HCT116 (cell line): ENCODE results near the gene IFRD2. TPM values are rescaled to one million over a fixed set of nuclear protein-coding genes. Genes with fewer than 3 reads are reported as not detected.
A peak's percentile ranks its signal among the peaks of the same experiment; 100 is the strongest.

Source experiments
- ATAC-seq: fragments of 200-7000 bp; cut with Tn5 transposase; 2 replicates; pipeline ENCODE4 v1.9.1; 2020; ENCODE audit warnings: mild to moderate bottlenecking, moderate library complexity
- BruUV-seq: library from RNA; stranded (reverse); fragments of 400-500 nt; replicated peaks from 2 replicates; lab custom pipeline; 2021; lab: Mats Ljungman, UMichigan
- CTCF ChIA-PET: fragments of 300-600 bp; sonication (Branson Sonifier 250); formaldehyde crosslinking; loops from one replicate; lab custom pipeline; 2021; ENCODE audit warnings: antibody characterized with exemption; lab: Charles Lee
- POLR2A ChIA-PET: fragments of 300-600, 350-600 bp; sonication (Branson Sonifier 250); formaldehyde crosslinking; loops from one replicate; lab custom pipeline; 2021; ENCODE audit warnings: antibody characterized with exemption; lab: Charles Lee
- RAD21 ChIA-PET, 2 experiments: fragments of 300-600 bp; sonication (Branson Sonifier 250); formaldehyde crosslinking; loops; one replicate each; lab custom pipeline; 2023; ENCODE audit warnings: low total read pairs in 2 of 2; ENCODE audit not compliant: uncharacterized antibody in 2 of 2, unreplicated experiment in 2 of 2, low non-redundant PET in 1 of 2; lab: Charles Lee
- DNase-seq: peaks from one replicate; pipeline ENCODE4 v3.0.0-alpha.2; 2010; ENCODE audit warnings: low read depth, low spot score
- H2AFZ ChIP-seq: fragments of 200-600 bp; shearing (Covaris generic), sonication (generic); 2 replicates; pipeline ENCODE4 v1.6.1; 2017; ENCODE audit warnings: low read depth, mixed run types, mixed read lengths, antibody characterized with exemption, low read length; ENCODE audit not compliant: poor library complexity, severe bottlenecking
- H3K27ac ChIP-seq: 2 replicates; pipeline ENCODE4 v1.5.1; 2012; ENCODE audit warnings: low read depth, low read length
- H3K27me3 ChIP-seq: fragments of 200-600 bp; sonication (generic); 2 replicates; pipeline ENCODE4 v1.6.1; 2016; ENCODE audit warnings: mixed run types, low read length, mixed read lengths; ENCODE audit not compliant: insufficient read depth
- H3K36me3 ChIP-seq, 2 experiments: fragments of 200-500 bp in 1 of 2; fragments of 200-600 bp in 1 of 2; sonication (Bioruptor generic) in 1 of 2; sonication (generic) in 1 of 2; 2 replicates each; pipeline versions ENCODE4 v1.5.1 to v1.6.1; 2014 to 2016; ENCODE audit warnings: low read length in 2 of 2, inconsistent platforms in 1 of 2, mixed read lengths in 1 of 2, mixed run types in 1 of 2; ENCODE audit not compliant: insufficient read depth in 2 of 2, control insufficient read depth in 1 of 2
- H3K4me1 ChIP-seq, 2 experiments: fragments of 200-600 bp in 1 of 2; sonication (generic) in 1 of 2; 2 replicates each; pipeline versions ENCODE4 v1.5.1 to v1.6.1; 2012 to 2017; ENCODE audit warnings: low read length in 2 of 2, inconsistent platforms in 1 of 2, mild to moderate bottlenecking in 1 of 2, mixed read lengths in 1 of 2, mixed run types in 1 of 2, moderate library complexity in 1 of 2; ENCODE audit not compliant: insufficient read depth in 2 of 2, control insufficient read depth in 1 of 2
- H3K4me2 ChIP-seq: fragments of 200-600 bp; sonication (generic); 2 replicates; pipeline ENCODE4 v1.6.1; 2017; ENCODE audit warnings: mixed run types, low read length, mixed read lengths
- H3K4me3 ChIP-seq, 2 experiments: fragments of 200-600 bp in 1 of 2; sonication (generic) in 1 of 2; replicated peaks in 1 of 2; 2 replicates each; pipeline ENCODE4 v1.5.1; 2011 to 2016; ENCODE audit warnings: low read length in 2 of 2, control low read depth in 1 of 2, low read depth in 1 of 2, mild to moderate bottlenecking in 1 of 2, mixed read lengths in 1 of 2, mixed run types in 1 of 2
- H3K79me2 ChIP-seq: fragments of 200-600 bp; sonication (generic); 2 replicates; pipeline ENCODE4 v1.6.1; 2017; ENCODE audit warnings: mild to moderate bottlenecking, mixed run types, low read length, moderate library complexity, mixed read lengths; ENCODE audit not compliant: insufficient read depth
- H3K9ac ChIP-seq: fragments of 200-600 bp; sonication (generic); 2 replicates; pipeline ENCODE4 v1.6.1; 2016; ENCODE audit warnings: low read length, mixed read lengths
- H3K9me2 ChIP-seq: fragments of 200-600 bp; sonication (generic), shearing (Covaris generic); 2 replicates; pipeline ENCODE4 v1.6.1; 2017; ENCODE audit warnings: mixed run types, mild to moderate bottlenecking, moderate library complexity; ENCODE audit not compliant: insufficient read depth
- H3K9me3 ChIP-seq, 2 experiments: fragments of 200-500 bp in 1 of 2; fragments of 200-600 bp in 1 of 2; sonication (Bioruptor generic) in 1 of 2; sonication (generic) in 1 of 2; 2 replicates each; pipeline ENCODE4 v1.6.1; 2014 to 2017; ENCODE audit warnings: low read length in 2 of 2, mixed read lengths in 2 of 2, inconsistent platforms in 1 of 2, low read depth in 1 of 2, mild to moderate bottlenecking in 1 of 2, mixed run types in 1 of 2, moderate library complexity in 1 of 2; ENCODE audit not compliant: control insufficient read depth in 1 of 2, insufficient read depth in 1 of 2
- H4K20me1 ChIP-seq: fragments of 200-600 bp; sonication (generic), shearing (Covaris generic); 2 replicates; pipeline ENCODE4 v1.6.1; 2017; ENCODE audit warnings: mixed run types, mild to moderate bottlenecking, moderate library complexity; ENCODE audit not compliant: insufficient read depth
- EGR1 ChIP-seq: IDR thresholded peaks from 2 replicates; pipeline ENCODE4 v1.6.1; 2012; ENCODE audit warnings: low read depth
- ELF1 ChIP-seq: IDR thresholded peaks from 2 replicates; pipeline ENCODE4 v1.6.1; 2012; ENCODE audit warnings: low read depth, borderline replicate concordance
- EZH2 ChIP-seq: fragments of 200-600 bp; sonication (generic); IDR thresholded peaks from 2 replicates; pipeline ENCODE4 v1.6.1; 2017; ENCODE audit warnings: antibody characterized with exemption, mixed run types
- FOSL1 ChIP-seq: IDR thresholded peaks from 2 replicates; pipeline ENCODE4 v1.6.1; 2012; ENCODE audit warnings: low read depth
- POLR2AphosphoS5 ChIP-seq: IDR thresholded peaks from 2 replicates; pipeline ENCODE4 v1.6.1; 2011; ENCODE audit warnings: mild to moderate bottlenecking, low read depth, low read length, moderate library complexity
- SIN3A ChIP-seq: IDR thresholded peaks from 2 replicates; pipeline ENCODE4 v1.6.1; 2012; ENCODE audit warnings: low read depth
- SP1 ChIP-seq: IDR thresholded peaks from 2 replicates; pipeline ENCODE4 v1.6.1; 2012; ENCODE audit warnings: low read depth
- TCF7L2 ChIP-seq: IDR thresholded peaks from 2 replicates; pipeline ENCODE4 v1.7.0; 2011; ENCODE audit warnings: borderline replicate concordance, inconsistent platforms; ENCODE audit not compliant: insufficient read depth, insufficient read length; ENCODE audit errors: extremely low read depth
- YY1 ChIP-seq: IDR thresholded peaks from 2 replicates; pipeline ENCODE4 v1.6.1; 2011; ENCODE audit warnings: low read length, low read depth, moderate library complexity, mild to moderate bottlenecking; ENCODE audit not compliant: insufficient replicate concordance; ENCODE audit errors: extremely low read depth
- ZFX ChIP-seq: fragments of 450-650 bp; IDR thresholded peaks from 2 replicates; pipeline ENCODE4 v1.6.1; 2017
- ZNF274 ChIP-seq: fragments of 200-500 bp; sonication (Bioruptor generic); IDR thresholded peaks from 2 replicates; pipeline ENCODE4 v1.6.1; 2014; ENCODE audit warnings: mild to moderate bottlenecking, low read depth, low read length, inconsistent platforms
- intact Hi-C: fragments of 100-400 bp; cut with micrococcal nuclease; formaldehyde crosslinking; loops from 2 replicates; pipeline ENCODE4 v1.10.0; 2022
- total RNA-seq: library from RNA; stranded (reverse); gene quantifications from one replicate; pipeline ENCODE4 v1.2.1, GENCODE V29; 2021; ENCODE audit not compliant: unreplicated experiment
- TF ChIP-seq, protein P1 (sequence below): IDR thresholded peaks from 2 replicates; pipeline ENCODE4 v1.6.1; 2012
- TF ChIP-seq, protein P2 (sequence below), 3 experiments: fragments of 200-600 bp in 1 of 3; sonication (generic) in 1 of 3; IDR thresholded peaks in 2 of 3; conservative IDR thresholded peaks in 1 of 3; 2 replicates each; pipeline ENCODE4 v1.5.1; 2012 to 2017; ENCODE audit warnings: low read depth in 2 of 3, low read length in 2 of 3, antibody characterized with exemption in 1 of 3, borderline replicate concordance in 1 of 3, control low read depth in 1 of 3, mild to moderate bottlenecking in 1 of 3, mixed read lengths in 1 of 3, mixed run types in 1 of 3, moderate library complexity in 1 of 3; ENCODE audit not compliant: insufficient read depth in 1 of 3
- TF ChIP-seq, protein P3 (sequence below): IDR thresholded peaks from 2 replicates; pipeline ENCODE4 v1.6.1; 2011; ENCODE audit warnings: mild to moderate bottlenecking, low read length, moderate library complexity; ENCODE audit not compliant: insufficient replicate concordance; ENCODE audit errors: extremely low read depth

Gene IFRD2
- total RNA-seq, 1 experiment from 2014 or later = 146 TPM

DNA sequence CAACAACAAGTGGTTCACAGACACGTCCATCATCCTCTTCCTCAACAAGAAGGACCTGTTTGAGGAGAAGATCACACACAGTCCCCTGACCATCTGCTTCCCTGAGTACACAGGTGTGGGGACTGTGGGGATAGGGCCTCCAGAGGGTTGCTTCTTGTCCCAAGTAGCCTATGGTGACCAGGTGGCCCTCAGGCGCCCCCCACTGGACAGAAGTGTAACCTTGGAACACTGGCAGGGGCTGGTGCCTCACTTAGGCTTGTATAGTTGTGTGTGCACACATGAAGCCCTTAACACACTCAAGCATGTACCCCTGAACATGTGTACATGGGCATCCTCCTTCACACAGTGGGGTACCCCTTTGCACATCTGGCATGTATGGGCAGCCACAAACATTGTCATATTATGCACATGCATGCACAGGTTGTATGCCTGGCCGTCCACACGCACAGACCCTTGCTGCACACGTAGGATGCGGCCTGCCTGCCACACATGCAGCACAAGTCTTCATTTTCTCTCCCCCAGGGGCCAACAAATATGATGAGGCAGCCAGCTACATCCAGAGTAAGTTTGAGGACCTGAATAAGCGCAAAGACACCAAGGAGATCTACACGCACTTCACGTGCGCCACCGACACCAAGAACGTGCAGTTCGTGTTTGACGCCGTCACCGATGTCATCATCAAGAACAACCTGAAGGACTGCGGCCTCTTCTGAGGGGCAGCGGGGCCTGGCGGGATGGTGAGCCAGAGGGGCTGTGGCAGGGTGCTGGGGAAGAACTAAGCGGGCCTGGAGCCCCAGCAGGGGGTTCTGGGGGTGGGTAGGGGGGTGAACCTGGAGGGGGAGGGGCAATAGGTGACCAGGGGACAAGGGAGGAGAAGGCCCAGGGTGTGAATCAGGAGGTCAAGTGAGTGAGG is 35.0 kb downstream of the IFRD2 start:
- BruUV-seq = no TSS peak
- intact Hi-C loops = loop anchor here (1.0 to 2.0 kb wide), 2 partner anchors 30 to 64 kb away; no protein-coding TSS in a partner anchor
- RAD21 ChIA-PET = interaction anchor here in 1 of 2 experiments (1.1 kb wide), 1 partner anchor 30 kb away, joined by 5 read pairs; no protein-coding TSS in a partner anchor
- H3K27me3 ChIP-seq = no peaks in the 10 kb centered on the region
- TF ChIP-seq POLR2AphosphoS5 = 0 out of 2 replicates have a peak, but pooled peaks have one; percentile 17
- TF ChIP-seq, protein P1, sequence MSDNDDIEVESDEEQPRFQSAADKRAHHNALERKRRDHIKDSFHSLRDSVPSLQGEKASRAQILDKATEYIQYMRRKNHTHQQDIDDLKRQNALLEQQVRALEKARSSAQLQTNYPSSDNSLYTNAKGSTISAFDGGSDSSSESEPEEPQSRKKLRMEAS = no peak
- TF ChIP-seq, protein P2, sequence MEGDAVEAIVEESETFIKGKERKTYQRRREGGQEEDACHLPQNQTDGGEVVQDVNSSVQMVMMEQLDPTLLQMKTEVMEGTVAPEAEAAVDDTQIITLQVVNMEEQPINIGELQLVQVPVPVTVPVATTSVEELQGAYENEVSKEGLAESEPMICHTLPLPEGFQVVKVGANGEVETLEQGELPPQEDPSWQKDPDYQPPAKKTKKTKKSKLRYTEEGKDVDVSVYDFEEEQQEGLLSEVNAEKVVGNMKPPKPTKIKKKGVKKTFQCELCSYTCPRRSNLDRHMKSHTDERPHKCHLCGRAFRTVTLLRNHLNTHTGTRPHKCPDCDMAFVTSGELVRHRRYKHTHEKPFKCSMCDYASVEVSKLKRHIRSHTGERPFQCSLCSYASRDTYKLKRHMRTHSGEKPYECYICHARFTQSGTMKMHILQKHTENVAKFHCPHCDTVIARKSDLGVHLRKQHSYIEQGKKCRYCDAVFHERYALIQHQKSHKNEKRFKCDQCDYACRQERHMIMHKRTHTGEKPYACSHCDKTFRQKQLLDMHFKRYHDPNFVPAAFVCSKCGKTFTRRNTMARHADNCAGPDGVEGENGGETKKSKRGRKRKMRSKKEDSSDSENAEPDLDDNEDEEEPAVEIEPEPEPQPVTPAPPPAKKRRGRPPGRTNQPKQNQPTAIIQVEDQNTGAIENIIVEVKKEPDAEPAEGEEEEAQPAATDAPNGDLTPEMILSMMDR (IDR thresholded peaks at IDR 0.05 in 2 of 3, conservative IDR thresholded peaks at IDR 0.05 in 1 of 3; ENCODE audit: borderline replicate concordance in 1 of 3, insufficient read depth in 1 of 3, low read depth in 2 of 3, low read length in 2 of 3) = peak in 2 of 3 experiments; percentile 82 to 90; a peak in 4 of 6 replicates
- TF ChIP-seq ELF1 = no peak
- TF ChIP-seq, protein P3, sequence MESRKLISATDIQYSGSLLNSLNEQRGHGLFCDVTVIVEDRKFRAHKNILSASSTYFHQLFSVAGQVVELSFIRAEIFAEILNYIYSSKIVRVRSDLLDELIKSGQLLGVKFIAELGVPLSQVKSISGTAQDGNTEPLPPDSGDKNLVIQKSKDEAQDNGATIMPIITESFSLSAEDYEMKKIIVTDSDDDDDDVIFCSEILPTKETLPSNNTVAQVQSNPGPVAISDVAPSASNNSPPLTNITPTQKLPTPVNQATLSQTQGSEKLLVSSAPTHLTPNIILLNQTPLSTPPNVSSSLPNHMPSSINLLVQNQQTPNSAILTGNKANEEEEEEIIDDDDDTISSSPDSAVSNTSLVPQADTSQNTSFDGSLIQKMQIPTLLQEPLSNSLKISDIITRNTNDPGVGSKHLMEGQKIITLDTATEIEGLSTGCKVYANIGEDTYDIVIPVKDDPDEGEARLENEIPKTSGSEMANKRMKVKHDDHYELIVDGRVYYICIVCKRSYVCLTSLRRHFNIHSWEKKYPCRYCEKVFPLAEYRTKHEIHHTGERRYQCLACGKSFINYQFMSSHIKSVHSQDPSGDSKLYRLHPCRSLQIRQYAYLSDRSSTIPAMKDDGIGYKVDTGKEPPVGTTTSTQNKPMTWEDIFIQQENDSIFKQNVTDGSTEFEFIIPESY = no peak
- TF ChIP-seq ZFX = no peak
- no peak for TF ChIP-seq EZH2
- TF ChIP-seq FOSL1 = no peak
- no peak for TF ChIP-seq TCF7L2
- no peak for TF ChIP-seq EGR1
- TF ChIP-seq YY1 = no peak
- no peak for TF ChIP-seq SIN3A
- TF ChIP-seq SP1 = no peak
- no peak for TF ChIP-seq ZNF274
- ATAC-seq = peak; percentile 41
- no peaks in the 10 kb centered on the region for H3K9me2 ChIP-seq
- H3K36me3 ChIP-seq = peaks cover 11 to 15% of the 10 kb centered on the region in 2 experiments; a peak in 3 of 4 replicates
- POLR2A ChIA-PET = no interaction called here
- CTCF ChIA-PET = interaction anchor here (0.7 to 3.3 kb wide), 5 partner anchors 8 to 30 kb away, joined by 3 to 46 read pairs (median 5); partner anchors contain the start of gene GNAI2
- H3K9me3 ChIP-seq = no peaks in the 10 kb centered on the region
- no peaks in the 10 kb centered on the region for H4K20me1 ChIP-seq
- H3K79me2 ChIP-seq = peaks cover 1% of the 10 kb centered on the region; the same call in 1 of the 2 replicates
- H3K4me3 ChIP-seq = no peak overlapping the region
- no peak overlapping the region for H2AFZ ChIP-seq
- H3K4me1 ChIP-seq = peaks cover 14 to 50% of the 10 kb centered on the region in 2 experiments
- no peak overlapping the region for H3K4me2 ChIP-seq
- no peak for DNase-seq
- no peak overlapping the region for H3K9ac ChIP-seq
- H3K27ac ChIP-seq = no peak overlapping the region
